DOHH2 (cell line): ENCODE results near the gene TOPBP1.

Experiments
- EZH2phosphoT487 ChIP-seq: fragments of 200-600 bp; sonication (generic); IDR thresholded peaks from 2 replicates; pipeline ENCODE4 v1.6.1; 2017; ENCODE audit warnings: borderline replicate concordance, mild to moderate bottlenecking, antibody characterized with exemption, low read length, moderate library complexity, mixed read lengths
- TF ChIP-seq, protein P1 (sequence below): fragments of 200-600 bp; sonication (generic); IDR thresholded peaks from one replicate; pipeline ENCODE4 v1.5.1; 2014; ENCODE audit warnings: antibody characterized with exemption, mild to moderate bottlenecking, low read depth, low read length; ENCODE audit not compliant: poor library complexity, severe bottlenecking

DNA sequence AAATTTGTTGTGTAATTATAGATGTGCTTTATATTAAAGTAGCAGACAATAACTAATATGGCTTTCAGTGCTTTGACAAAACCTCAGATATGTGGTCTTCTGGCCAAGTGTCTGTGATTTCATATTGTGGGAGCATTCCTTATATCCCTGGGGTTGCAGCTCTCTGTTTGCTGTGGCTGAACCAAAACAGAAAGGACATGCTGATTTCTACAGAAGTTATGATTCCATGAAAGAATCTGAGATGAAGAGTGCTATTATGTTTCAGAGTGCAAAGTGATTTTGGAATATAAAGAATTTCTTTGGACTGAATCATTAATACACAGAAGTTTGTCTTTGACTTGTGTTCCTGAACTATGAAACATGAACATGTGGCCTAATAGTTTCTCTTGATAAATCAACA lies 51.7 kb downstream of the TOPBP1 start:
- TF ChIP-seq, protein P1, sequence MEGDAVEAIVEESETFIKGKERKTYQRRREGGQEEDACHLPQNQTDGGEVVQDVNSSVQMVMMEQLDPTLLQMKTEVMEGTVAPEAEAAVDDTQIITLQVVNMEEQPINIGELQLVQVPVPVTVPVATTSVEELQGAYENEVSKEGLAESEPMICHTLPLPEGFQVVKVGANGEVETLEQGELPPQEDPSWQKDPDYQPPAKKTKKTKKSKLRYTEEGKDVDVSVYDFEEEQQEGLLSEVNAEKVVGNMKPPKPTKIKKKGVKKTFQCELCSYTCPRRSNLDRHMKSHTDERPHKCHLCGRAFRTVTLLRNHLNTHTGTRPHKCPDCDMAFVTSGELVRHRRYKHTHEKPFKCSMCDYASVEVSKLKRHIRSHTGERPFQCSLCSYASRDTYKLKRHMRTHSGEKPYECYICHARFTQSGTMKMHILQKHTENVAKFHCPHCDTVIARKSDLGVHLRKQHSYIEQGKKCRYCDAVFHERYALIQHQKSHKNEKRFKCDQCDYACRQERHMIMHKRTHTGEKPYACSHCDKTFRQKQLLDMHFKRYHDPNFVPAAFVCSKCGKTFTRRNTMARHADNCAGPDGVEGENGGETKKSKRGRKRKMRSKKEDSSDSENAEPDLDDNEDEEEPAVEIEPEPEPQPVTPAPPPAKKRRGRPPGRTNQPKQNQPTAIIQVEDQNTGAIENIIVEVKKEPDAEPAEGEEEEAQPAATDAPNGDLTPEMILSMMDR = no peak
- TF ChIP-seq EZH2phosphoT487 = no peak
